ENCODE measurements around the gene RETREG1. TPM values are rescaled to one million over a fixed set of nuclear protein-coding genes. Genes with fewer than 3 reads are reported as not detected.

Gene RETREG1
- total RNA-seq, 1 experiment from 2014 or later: 3.4 TPM

GRCh38 chr5:16593013-16593412 lies 23.8 kb downstream of the RETREG1 start:
- no peaks in the 10 kb centered on the region for H3K36me3 Mint-ChIP-seq (ENCODE audit: insufficient read depth in 1 of 3, low read depth in 3 of 3)
- no peak overlapping the region for H3K4ac ChIP-seq (ENCODE audit: low read depth, low read length)
- no peaks in the 10 kb centered on the region for H3K9me3 Mint-ChIP-seq
- no peak overlapping the region for H2BK12ac ChIP-seq (ENCODE audit: insufficient read length, low read depth, low read length)
- no peaks in the 10 kb centered on the region for H3K4me1 ChIP-seq (ENCODE audit: insufficient read depth, low read length)
- no peak overlapping the region for H2BK5ac ChIP-seq (ENCODE audit: insufficient read length, low read length)
- no peak overlapping the region for H4K5ac ChIP-seq (ENCODE audit: insufficient read length, low read depth, low read length)
- no peak overlapping the region for H3K4me2 ChIP-seq (ENCODE audit: insufficient read depth, insufficient read length, low read length)
- no peak overlapping the region for H3T11ph ChIP-seq (ENCODE audit: low read length)
- TF ChIP-seq, protein P1, sequence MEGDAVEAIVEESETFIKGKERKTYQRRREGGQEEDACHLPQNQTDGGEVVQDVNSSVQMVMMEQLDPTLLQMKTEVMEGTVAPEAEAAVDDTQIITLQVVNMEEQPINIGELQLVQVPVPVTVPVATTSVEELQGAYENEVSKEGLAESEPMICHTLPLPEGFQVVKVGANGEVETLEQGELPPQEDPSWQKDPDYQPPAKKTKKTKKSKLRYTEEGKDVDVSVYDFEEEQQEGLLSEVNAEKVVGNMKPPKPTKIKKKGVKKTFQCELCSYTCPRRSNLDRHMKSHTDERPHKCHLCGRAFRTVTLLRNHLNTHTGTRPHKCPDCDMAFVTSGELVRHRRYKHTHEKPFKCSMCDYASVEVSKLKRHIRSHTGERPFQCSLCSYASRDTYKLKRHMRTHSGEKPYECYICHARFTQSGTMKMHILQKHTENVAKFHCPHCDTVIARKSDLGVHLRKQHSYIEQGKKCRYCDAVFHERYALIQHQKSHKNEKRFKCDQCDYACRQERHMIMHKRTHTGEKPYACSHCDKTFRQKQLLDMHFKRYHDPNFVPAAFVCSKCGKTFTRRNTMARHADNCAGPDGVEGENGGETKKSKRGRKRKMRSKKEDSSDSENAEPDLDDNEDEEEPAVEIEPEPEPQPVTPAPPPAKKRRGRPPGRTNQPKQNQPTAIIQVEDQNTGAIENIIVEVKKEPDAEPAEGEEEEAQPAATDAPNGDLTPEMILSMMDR (conservative IDR thresholded peaks at IDR 0.05): no peak
- H2AK5ac ChIP-seq (ENCODE audit: insufficient read length, low read length): no peak overlapping the region
- no peak overlapping the region for H3K14ac ChIP-seq (ENCODE audit: insufficient read depth, low read length)
- no peaks in the 10 kb centered on the region for H3K79me1 ChIP-seq (ENCODE audit: insufficient read depth, low read depth, low read length, poor library complexity, severe bottlenecking)
- H2BK15ac ChIP-seq (ENCODE audit: low read depth, low read length): no peak overlapping the region
- no peak overlapping the region for H3K27ac ChIP-seq (ENCODE audit: insufficient read length, low read depth, low read length)
- H2AFZ ChIP-seq (ENCODE audit: low read length): no peak overlapping the region
- no peaks in the 10 kb centered on the region for H3K27me3 ChIP-seq (ENCODE audit: insufficient read depth, low read length)
- no peak overlapping the region for H2BK120ac ChIP-seq (ENCODE audit: low read depth, low read length, poor library complexity, severe bottlenecking)
- H3K27ac Mint-ChIP-seq: no peak overlapping the region
- H3K4me3 Mint-ChIP-seq: no peak overlapping the region
- no peak overlapping the region for H3K18ac ChIP-seq (ENCODE audit: insufficient read length, low read depth, low read length)
- no peaks in the 10 kb centered on the region for H3K9me3 ChIP-seq (ENCODE audit: control insufficient read depth, low read depth, low read length)
- WGBS (ENCODE audit: extremely low coverage, insufficient read length, low lambda C conversion rate): no CpG with 5 or more reads among the region's 4 CpGs
- H4K20me1 ChIP-seq (ENCODE audit: control insufficient read depth, insufficient read depth, insufficient read length): no peaks in the 10 kb centered on the region
- H3K9ac ChIP-seq (ENCODE audit: extremely low read depth, insufficient read length, low read length): no peak overlapping the region
- H2BK20ac ChIP-seq (ENCODE audit: low read depth, low read length, poor library complexity, severe bottlenecking): no peak overlapping the region
- H3K27me3 Mint-ChIP-seq (ENCODE audit: low read depth): no peaks in the 10 kb centered on the region
- peaks cover 12 to 19% of the 10 kb centered on the region in 2 experiments for H3K4me1 Mint-ChIP-seq
- H3K56ac ChIP-seq (ENCODE audit: insufficient read length, low read depth, low read length): no peak overlapping the region
- no peak overlapping the region for H4K91ac ChIP-seq (ENCODE audit: insufficient read length, low read depth, low read length)
- H4K8ac ChIP-seq (replicated peaks; ENCODE audit: insufficient read length, low read depth, low read length): no peak overlapping the region
- no peak for DNase-seq
- no peak overlapping the region for H3K23ac ChIP-seq (ENCODE audit: insufficient read length, low read depth, low read length)
- no peaks in the 10 kb centered on the region for H3K79me2 ChIP-seq (ENCODE audit: insufficient read depth, low read length)
- no peaks in the 10 kb centered on the region for H3K23me2 ChIP-seq (ENCODE audit: insufficient read length, low read depth, low read length, poor library complexity, severe bottlenecking)
